NCI-H69 (cell line): ENCODE data around the gene PTPN6.
A peak's percentile ranks its signal among the peaks of the same experiment; 100 is the strongest.

ENCODE experiments used
- DNase-seq: peaks from one replicate; lab custom pipeline; 2025; lab: John Stamatoyannopoulos, UW

The PTPN6 gene

GRCh38 chr12:6923003-6923732, 28.0 kb upstream of the PTPN6 start:
- DNase-seq = no peak

- no peak for DNase-seq
Observed at GRCh38 chr12:6923851-6924250, 27.3 kb upstream of the PTPN6 start.

- DNase-seq = peak; percentile 69
Observed at GRCh38 chr12:6925239-6925539, 26.0 kb upstream of the PTPN6 start.

GRCh38 chr12:6925540-6926279, 25.4 kb upstream of the PTPN6 start:
- peak; percentile 76 for DNase-seq

DNA sequence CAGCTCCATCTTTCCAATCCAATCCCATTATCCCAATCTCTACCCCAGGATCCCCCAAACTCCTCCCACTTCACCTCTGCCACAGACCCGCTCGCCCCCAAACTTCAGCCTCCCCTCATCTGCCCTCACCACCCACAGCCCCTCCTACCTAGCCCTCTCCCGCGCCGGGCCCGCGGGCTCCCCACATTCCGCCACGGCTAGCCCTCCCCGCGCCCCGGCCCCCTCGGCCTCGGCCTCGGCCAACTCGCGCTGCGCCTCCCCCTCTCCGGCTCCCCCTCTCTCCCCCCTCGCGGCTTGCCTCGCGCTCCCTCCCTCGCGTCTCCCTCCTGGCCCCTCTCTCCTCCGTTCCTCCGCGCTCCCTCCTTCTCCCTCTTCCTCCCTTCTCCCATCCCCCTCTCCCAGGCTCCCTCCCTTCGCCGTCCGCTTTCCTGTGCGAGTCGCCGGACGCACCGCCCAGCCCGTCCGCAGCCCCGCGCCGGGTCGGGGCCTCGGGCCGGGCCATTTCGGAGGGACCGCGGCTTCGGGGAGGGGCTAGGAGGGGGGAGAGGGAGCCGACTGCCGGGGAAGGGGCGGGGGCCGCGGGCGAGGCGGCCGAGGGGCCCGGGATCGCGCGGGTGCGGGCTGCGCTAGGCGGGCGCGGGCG, 23.7 kb upstream of the PTPN6 start, which contains the start of gene ATN1:
Gene ATN1, plus strand, starts transcription at position 581 of the 643 bp plus-strand sequence. CDS start 6,043 bp downstream, outside the sequence.
- DNase-seq = peak; percentile 92

DNA sequence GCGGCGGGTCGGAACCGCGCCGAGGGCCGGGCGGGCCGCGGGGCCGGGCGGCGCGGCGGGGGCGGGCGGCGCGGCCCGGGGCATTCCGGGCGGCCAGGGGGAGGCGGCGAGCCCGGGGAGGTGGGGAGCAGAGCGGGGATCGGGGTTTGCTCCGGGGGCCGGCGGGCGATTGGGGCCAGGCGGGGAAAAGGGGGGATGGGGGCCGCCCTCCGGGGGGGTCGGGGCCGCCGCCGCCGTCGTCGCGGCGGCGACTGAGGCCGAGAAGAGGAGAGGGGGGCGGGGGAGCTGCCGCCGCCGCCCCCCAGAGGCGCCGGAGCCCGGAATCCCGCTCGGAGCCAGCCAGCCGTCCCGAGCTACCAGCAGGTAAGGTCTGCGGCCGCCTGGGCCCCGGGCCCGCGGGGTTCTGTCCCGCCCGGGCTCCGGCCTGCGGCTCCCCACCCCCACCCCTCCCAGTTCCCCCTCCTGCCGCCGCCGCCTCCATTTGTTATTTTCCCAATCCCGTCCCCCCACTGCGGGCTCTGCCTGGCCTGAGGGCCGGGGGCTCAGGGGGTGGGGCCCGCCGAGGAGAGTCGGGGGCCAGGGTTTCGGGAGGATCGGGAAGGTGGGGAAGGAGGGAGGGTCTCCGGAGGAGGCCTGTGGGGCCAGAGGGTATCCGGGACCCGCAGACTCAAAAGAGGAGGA, 23.0 kb upstream of the PTPN6 start:
- DNase-seq = peak; percentile 43

- peak; percentile 43 for DNase-seq
Observed at GRCh38 chr12:6928703-6929407, 22.3 kb upstream of the PTPN6 start.

DNA sequence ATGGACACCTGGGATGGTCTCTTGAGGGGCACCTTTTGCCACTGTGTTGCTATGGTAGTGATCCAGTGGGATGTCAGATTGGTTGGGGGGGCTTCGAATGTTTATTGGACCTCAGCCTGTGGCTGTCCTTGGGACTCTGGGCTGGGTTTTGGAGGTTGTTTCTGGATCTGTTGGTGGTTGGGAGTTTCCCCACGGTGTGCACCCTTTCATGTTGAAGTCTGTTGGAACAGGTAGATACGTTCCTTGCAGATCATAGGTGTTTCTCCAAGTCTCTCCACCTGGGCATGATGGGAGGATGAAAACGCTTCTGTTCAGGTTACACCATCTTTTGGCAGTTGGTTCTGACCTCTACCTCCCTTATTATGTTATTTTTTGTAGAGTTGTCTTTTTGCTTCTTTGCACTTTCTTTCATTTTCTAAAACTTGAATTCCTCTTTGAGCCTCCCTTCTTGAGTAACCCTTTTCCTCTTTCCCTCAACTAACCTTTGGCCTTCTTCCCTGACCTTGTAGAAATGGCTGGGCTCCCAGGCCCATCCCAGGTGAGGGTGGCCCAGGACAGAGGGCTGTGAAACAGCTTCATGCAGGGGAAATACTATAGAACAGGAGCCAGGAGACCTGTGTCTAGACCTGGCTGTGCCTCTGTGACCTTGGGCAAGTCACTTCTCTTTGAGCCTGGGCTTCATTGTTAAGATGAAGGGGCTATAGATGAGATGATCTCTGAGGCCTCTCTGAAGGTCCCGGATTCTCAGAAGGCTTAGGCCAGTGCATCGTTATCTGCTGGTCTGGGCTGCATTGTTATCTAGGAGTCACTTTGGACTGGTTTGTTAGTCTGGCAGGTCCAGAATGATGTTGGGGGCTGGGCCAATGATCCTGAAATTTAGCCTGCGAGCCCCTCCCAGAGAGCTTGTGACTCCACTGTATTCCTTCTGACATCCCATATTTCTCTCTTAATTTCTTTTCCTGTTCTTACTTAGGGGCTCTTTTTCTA, 21.4 kb upstream of the PTPN6 start:
- DNase-seq = no peak

DNA sequence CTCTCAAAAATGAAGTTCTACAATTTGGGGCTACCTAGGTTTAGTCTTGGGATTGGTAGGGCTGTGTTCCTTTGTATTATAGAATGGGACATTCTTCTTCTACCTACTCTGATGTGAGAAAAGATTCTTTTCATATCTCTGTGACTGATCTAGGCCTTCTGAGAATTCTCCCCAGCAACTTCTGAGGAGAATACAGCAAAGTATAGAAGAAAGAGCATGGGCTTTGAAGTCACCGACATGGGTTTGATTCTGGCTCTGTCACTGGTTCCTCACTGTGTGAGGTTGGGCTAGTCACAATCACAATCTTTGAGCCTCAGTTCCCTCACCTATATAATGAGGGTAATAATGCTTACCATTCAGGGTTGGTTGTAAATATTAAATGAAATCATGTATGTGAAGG, 18.4 kb upstream of the PTPN6 start:
- no peak for DNase-seq

GRCh38 chr12:6934110-6934509, 17.0 kb upstream of the PTPN6 start:
- no peak for DNase-seq

DNA sequence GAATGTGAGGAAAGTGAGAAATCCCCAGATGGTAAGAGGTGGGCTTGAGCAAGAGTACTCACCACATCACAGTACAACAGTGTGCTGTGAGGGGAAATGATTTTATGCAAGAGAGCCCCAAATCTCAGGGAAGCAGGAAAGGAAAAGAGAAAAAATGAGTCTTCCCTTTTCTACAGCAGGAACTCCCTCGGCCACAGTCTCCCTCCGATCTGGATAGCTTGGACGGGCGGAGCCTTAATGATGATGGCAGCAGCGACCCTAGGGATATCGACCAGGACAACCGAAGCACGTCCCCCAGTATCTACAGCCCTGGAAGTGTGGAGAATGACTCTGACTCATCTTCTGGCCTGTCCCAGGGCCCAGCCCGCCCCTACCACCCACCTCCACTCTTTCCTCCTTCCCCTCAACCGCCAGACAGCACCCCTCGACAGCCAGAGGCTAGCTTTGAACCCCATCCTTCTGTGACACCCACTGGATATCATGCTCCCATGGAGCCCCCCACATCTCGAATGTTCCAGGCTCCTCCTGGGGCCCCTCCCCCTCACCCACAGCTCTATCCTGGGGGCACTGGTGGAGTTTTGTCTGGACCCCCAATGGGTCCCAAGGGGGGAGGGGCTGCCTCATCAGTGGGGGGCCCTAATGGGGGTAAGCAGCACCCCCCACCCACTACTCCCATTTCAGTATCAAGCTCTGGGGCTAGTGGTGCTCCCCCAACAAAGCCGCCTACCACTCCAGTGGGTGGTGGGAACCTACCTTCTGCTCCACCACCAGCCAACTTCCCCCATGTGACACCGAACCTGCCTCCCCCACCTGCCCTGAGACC, 15.6 kb upstream of the PTPN6 start:
- DNase-seq = no peak

DNA sequence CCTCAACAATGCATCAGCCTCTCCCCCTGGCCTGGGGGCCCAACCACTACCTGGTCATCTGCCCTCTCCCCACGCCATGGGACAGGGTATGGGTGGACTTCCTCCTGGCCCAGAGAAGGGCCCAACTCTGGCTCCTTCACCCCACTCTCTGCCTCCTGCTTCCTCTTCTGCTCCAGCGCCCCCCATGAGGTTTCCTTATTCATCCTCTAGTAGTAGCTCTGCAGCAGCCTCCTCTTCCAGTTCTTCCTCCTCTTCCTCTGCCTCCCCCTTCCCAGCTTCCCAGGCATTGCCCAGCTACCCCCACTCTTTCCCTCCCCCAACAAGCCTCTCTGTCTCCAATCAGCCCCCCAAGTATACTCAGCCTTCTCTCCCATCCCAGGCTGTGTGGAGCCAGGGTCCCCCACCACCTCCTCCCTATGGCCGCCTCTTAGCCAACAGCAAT, 14.9 kb upstream of the PTPN6 start:
- no peak for DNase-seq

- DNase-seq = peak; percentile 55
Observed at GRCh38 chr12:6936636-6937480, 14.3 kb upstream of the PTPN6 start.

DNA sequence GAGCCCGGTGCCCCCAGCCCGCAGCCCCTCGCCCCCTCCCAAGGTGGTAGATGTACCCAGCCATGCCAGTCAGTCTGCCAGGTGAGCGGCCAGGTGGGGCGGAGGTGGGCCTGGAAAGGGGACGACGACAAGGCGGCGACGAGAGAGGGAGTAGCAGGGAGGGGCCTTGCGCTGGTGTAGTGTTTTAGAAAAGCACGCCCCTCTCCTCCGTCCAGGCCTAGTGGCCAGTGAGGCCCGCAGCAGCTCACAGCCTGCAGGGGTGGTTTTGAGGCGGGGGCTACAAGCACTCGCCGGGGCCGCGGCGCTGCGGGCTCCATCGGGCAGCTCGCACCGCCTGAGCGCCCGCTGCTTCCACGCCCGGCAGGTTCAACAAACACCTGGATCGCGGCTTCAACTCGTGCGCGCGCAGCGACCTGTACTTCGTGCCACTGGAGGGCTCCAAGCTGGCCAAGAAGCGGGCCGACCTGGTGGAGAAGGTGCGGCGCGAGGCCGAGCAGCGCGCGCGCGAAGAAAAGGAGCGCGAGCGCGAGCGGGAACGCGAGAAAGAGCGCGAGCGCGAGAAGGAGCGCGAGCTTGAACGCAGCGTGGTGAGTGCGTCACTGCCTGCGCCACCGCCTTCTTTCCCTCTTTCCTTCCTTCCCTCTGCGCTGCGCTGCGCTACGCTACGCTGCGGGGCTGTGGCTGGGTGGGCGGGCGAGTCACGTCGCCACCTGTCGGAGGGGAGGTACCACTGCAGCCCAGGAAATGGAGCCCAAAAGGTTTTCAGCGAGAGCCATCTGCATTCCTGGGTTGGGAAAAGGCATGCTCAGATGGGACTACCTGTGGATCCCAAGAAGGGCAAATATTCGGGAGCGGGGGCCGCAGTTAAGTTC, 13.4 kb upstream of the PTPN6 start:
- DNase-seq = peak; percentile 99

- no peak for DNase-seq
Observed at GRCh38 chr12:6938353-6939190, 12.6 kb upstream of the PTPN6 start.

- DNase-seq = no peak
Observed at GRCh38 chr12:6939191-6939540, 12.0 kb upstream of the PTPN6 start.

- DNase-seq = no peak
Observed at GRCh38 chr12:6941267-6941666, 9.9 kb upstream of the PTPN6 start.
